Endometrium (tissue), 2 donors: ENCODE results near the gene ZFP69.
"Not testable (repeated sequence)": the region's sequence is repeated elsewhere in the genome, so short reads cannot be mapped to it uniquely, and the experiment has no call there.

Source experiments
- FAIRE-seq: peaks from 2 replicates; lab custom pipeline; 2012; peaks lifted over from hg19 to GRCh38; lab: Jason Lieb, UNC
- donor health status: control.
- donor health status: control.

Gene ZFP69

GRCh38 chr1:40476924-40477677 is at the start of gene ZFP69:
ZFP69 (plus strand) TSS chr1:40477290; CDS start chr1:40479362, 2,072 bp downstream.
- no peak for FAIRE-seq

- no peak for FAIRE-seq
Measured at GRCh38 chr1:40431385-40431784, 45.7 kb upstream of the ZFP69 start.

GRCh38 chr1:40432644-40433390 is 44.3 kb upstream of the ZFP69 start:
- no peak for FAIRE-seq

- FAIRE-seq = no peak
Measured at GRCh38 chr1:40435471-40435870, 41.6 kb upstream of the ZFP69 start.

GRCh38 chr1:40435876-40436275 is 41.2 kb upstream of the ZFP69 start:
- FAIRE-seq = no peak

- FAIRE-seq = no peak
Measured at GRCh38 chr1:40438391-40439015, 38.6 kb upstream of the ZFP69 start.

- no peak for FAIRE-seq
Measured at GRCh38 chr1:40439247-40439646, 37.8 kb upstream of the ZFP69 start.

- no peak for FAIRE-seq
Measured at GRCh38 chr1:40449684-40450494, 27.2 kb upstream of the ZFP69 start, which contains the start of gene ZFP69B. ZFP69B (plus strand) TSS chr1:40450476; CDS start chr1:40450962, 486 bp downstream.

- no peak for FAIRE-seq
Measured at GRCh38 chr1:40450495-40451237, 26.4 kb upstream of the ZFP69 start.

- FAIRE-seq = no peak
Measured at GRCh38 chr1:40451238-40451585, 25.9 kb upstream of the ZFP69 start.

- FAIRE-seq = no peak
Measured at GRCh38 chr1:40454873-40455272, 22.2 kb upstream of the ZFP69 start.

- no peak for FAIRE-seq
Measured at GRCh38 chr1:40462956-40463590, 14.0 kb upstream of the ZFP69 start.

- no peak for FAIRE-seq
Measured at GRCh38 chr1:40469327-40469726, 7.8 kb upstream of the ZFP69 start.

- no peak for FAIRE-seq
Measured at GRCh38 chr1:40475268-40475667, 1.8 kb upstream of the ZFP69 start.

GRCh38 chr1:40477678-40478053 is 576 bp downstream of the ZFP69 start:
- no peak for FAIRE-seq

- no peak for FAIRE-seq
Measured at GRCh38 chr1:40478276-40478675, 1.2 kb downstream of the ZFP69 start.

- FAIRE-seq = no peak
Measured at GRCh38 chr1:40479156-40479555, 2.1 kb downstream of the ZFP69 start.

- no peak for FAIRE-seq
Measured at GRCh38 chr1:40495315-40495903, 18.3 kb downstream of the ZFP69 start.

GRCh38 chr1:40502651-40503050 is 25.6 kb downstream of the ZFP69 start:
- FAIRE-seq = not testable (repeated sequence)

GRCh38 chr1:40507973-40508372 is 30.9 kb downstream of the ZFP69 start:
- no peak for FAIRE-seq
